Measurements from ENCODE around the gene SLC5A4.
"Not testable (repeated sequence)": the region's sequence is repeated elsewhere in the genome, so short reads cannot be mapped to it uniquely, and the experiment has no call there.

Gene SLC5A4

DNA sequence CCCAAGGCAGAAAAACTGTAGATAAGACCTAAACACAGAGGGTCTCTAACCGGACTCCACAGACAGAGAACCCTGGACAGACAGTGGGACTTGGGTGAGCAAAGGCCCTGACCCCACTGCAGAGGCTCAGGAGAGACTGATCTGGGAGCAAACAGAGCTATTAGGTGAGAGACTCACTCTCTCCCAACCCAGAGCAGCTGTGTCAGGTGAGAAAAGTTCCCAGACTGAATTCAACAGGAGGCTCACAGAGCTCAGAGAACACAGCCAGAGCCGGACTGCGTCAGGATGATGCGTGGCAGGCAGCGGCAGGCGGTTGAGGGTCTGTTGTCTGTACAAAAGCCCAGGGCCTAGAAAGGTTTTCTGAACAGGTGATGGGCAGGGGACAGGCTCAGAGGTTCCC lies 55.8 kb downstream of the SLC5A4 start:
- no peak for DNase-seq

DNA sequence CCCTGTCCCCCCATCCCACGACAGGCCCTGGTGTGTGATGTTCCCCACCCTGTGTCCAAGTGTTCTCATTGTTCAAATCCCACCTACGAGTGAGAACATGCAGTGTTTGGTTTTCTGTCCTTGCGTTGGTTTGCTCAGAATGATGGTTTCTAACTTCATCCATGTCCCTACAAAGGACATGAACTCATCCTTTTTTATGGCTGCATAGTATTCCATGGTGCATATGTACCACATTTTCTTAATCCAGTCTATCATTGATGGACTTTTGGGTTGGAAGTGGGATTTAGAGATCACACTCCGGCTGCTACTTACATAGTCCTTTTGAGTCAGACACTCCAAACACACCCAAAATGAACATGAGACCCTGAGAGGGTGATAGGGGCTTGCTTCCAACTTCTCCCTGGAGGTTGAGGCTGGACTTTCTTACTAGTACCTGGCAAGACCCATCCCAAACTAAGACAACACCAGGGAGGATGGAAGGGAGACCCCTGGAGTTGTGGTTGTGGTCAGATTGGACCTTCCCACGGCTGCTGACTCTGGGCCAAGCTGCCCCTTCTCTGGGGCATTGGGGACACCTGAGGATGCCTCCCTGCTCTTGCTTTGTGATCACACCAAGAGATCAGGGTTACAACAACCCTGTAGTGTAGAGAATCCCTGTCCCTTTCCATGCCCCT lies 57.5 kb downstream of the SLC5A4 start:
- DNase-seq = not testable (repeated sequence)

DNA sequence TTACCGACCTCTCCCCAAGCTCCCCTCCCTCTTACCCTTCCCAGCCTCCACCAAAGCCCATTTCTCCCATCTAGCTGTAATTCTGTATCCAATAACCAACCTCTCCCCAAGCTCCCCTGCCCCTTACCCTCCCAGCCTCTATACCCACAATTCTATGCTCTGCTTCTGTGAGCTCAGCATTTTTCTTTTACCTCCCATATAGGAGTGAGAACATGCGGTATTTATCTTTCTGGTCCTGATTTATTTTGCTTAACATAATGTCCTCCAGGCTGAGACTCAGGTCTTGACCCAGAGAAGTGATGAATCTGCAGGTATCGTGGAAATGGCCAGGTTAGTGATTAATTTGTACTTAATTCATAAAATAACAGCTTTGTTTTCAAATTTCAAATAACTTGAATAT lies 59.2 kb downstream of the SLC5A4 start:
- not testable (repeated sequence) for DNase-seq

DNA sequence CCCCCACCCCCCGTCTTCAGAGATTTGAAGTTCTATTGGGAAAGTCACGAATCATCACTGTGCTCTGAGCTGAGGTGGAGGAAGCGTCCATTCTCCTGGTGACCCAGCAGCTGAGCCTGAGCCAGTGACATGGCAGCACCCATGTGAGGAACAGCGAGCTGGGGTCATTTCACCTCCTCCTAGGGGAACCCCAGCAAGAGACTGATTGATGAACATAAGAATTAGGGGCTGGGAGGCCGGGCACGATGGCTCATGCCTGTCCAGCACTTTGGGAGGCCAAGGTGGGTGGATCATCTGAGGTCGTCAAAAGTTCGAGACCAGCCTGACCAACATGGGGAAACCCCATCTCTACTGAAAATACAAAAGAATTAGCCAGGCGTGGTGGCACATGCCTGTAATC lies 61.8 kb downstream of the SLC5A4 start:
- DNase-seq = not testable (repeated sequence)

DNA sequence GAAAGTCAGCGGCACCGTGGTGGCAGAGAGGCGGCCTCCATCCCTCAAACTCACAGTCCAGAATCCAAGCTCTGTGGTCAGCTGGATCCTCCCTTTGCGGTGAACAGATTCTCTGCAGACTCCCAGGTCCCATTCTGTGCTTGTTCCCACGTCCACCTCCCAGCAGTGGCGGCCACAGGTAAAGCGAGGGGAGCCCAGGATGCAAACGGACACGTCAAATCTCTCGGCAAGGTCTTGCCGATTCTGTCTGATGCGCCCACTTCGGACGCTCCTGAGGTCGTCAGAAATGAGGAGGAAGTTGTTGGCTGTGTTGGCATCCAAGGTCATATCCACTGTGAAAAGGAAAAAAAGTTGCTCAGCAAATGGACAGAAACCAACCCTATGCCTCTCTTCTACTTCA lies 64.1 kb downstream of the SLC5A4 start:
- DNase-seq = not testable (repeated sequence)

DNA sequence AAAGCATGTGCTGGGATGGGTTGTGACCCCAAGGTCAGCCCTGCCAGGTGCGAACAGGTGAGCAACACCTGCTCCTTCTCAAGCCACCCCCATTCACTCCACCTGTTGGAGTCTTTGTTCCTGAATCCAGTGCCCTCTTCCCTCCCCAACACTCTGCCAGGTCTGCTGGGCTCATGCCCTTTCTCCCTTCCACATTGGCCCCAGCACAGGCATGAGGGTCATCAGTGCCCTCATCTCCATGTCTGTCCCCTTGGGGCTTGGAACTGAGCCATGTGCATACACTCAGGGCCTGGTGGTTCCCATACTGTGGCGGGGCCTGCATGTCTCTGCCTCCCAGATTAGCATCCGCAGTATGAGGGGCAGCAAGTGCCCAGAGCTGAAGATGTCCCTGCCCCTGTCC lies 69.3 kb downstream of the SLC5A4 start:
- no peak for DNase-seq

DNA sequence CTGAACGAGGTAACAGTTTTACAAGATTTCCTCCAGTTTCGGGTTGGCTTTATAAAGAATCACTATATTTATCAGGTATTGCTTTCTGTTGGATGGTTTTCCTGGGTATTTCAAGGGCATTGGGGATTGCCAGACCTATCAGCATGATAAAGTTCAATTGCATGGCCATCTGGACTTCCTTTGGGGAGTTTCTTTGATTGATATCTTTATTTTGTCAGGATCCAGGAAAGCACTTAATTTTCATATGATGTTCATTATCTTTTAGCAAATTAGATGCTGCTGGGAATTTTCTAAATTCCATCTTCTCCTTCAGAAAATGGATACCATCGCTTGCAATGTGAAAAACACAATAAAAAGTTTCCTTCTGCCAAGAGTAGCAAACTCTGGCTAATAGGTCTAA lies 71.5 kb downstream of the SLC5A4 start:
- DNase-seq = no peak

DNA sequence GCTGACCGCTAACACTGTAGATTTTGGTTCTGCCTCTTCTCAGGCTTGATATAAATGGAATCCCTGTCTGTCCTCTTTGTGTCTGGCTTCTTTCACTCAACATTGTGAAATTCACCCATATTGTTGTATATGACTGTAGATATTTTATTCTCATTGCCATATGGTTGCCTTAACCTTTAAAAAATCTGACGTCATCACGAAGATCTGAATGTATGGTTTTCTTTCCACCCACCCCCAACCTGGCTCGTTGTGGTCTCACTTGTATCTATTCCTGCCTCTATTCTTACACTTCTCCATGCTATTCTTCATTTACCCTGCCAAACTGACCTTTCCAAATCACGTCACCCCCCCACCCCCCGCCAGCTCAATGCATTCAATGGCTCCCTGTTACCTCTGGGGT lies 74.1 kb downstream of the SLC5A4 start:
- no peak for DNase-seq

DNA sequence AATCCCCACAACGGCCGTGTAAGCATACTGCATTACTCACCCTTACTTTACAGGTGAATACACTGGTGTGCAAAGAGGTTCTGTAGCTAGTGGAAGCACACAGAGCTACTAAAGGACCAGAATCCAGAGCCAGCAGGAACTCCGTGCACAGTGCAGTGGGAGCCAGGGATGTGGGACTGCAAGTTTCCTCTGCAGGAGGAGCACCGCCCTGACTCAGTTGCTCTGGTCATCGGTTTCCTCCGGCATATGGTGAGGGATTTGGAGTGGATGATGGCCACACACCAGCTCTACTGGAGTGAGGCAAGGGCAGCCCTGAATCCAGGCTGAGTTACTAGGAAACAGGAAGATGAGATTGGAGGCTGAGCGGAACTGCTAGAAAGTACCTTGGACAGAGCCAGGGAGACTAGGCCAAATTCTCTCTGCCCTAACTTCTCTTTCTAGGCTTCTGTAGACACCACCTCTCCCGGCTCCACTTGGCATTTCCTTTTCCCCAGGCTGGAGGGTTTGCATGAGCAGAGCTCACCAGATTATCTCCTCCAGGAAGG lies 77.9 kb downstream of the SLC5A4 start:
- DNase-seq = no peak

DNA sequence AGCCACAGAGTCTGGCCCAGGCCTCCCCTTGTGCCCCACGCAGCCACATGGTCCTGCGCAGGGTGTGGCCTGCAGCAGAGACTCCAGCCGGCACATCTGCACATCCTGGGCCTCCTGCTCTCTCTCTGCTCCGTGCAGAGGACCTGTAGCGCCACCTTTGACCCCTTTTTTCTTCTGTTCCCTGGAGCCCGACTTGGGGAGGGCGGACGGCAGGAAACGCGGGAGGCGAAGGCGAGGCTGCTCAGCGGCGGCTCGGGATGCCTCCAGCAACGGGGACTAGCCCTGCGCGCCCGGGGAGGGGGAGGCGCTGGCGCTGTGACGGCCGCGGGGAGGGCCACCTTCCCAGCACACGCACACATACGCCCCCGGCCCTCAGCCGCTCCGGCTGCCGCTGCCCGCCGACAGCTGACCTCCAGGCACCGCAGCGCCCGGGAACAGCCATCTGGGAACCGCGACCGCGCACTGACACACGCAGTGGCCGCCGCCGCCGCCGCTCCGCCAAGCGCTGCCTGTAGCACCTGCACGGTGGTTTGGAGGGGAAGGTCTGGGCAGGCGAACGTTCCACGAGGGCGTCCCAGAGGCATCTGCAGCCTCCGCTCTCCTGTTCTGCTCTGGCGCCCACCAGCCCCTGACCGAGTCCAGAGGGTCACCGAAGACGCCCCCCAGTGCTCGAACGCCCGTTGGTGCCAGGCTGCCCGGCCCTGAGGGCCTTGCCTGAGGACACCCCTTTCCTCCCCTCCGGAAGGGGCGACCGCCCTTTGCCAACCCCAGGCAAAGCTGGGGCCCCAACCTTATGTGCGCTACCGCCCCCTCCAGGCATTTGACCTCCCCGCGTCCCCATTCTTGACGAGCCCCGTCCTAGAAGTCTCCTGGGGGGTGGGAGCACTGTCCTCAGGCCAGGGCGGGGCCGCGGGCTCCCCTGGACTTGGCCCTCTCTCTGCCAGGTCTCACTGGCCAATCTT lies 79.2 kb downstream of the SLC5A4 start:
- no peak for DNase-seq

DNA sequence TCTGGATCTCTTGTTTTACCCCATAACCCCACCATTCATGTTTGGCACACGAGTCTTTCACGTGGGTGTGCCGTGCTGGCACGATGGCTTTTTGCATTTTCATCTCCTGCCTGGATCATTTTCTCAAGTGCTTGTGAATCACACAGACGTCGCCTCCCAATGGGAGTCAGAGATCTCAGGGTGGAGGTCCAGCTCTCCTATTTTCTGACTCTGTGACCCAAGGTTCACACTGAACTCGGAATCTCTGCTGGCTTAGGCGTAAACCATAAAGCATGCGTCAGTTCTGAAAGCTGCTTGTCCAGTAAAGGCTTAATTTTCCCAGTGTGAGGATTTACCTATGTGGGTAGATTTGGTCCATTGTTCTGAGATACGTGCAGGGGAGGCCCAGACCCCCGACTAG lies 80.0 kb downstream of the SLC5A4 start:
- DNase-seq = no peak

Data from NCI-H2081 (cell line).